ENCODE measurements around the gene IL13RA1. TPM values are rescaled to one million over a fixed set of nuclear protein-coding genes. Genes with fewer than 3 reads are reported as not detected.

The IL13RA1 gene
- total RNA-seq, 1 experiment from 2014 or later = 106 TPM

GRCh38 chrX:118764122-118764521 is 36.7 kb downstream of the IL13RA1 start:
- intact Hi-C loops (cut with micrococcal nuclease; ENCODE audit: unreplicated experiment) = no loop called here
- no peak overlapping the region for H3K4me2 ChIP-seq
- ChIA-PET CTCF (interaction anchor here (0.6 kb wide), 1 partner anchor 215 kb away, joined by 3 read pairs; no protein-coding TSS in a partner anchor), POLR2A (ENCODE audit: unreplicated experiment) (no interaction called here)
- no peaks in the 10 kb centered on the region for H3K79me2 ChIP-seq (ENCODE audit: low read depth)
- peaks cover 11% of the 10 kb centered on the region; the same call in 1 of the 2 replicates for H3K36me3 ChIP-seq (ENCODE audit: low read depth)
- no peak for DNase-seq
- H3K27me3 ChIP-seq (ENCODE audit: insufficient read depth, low read depth) = no peaks in the 10 kb centered on the region
- H3K4me3 ChIP-seq = no peak overlapping the region
- no peaks in the 10 kb centered on the region for H3K4me1 ChIP-seq (replicated peaks; ENCODE audit: insufficient read depth)
- no peak for TF ChIP-seq EZH2 (IDR thresholded peaks at IDR 0.05; ENCODE audit: low read depth)
- TF ChIP-seq CTCF (conservative IDR thresholded peaks at IDR 0.05) = no peak
- H3K9me2 ChIP-seq (ENCODE audit: insufficient read depth) = no peaks in the 10 kb centered on the region
- BruUV-seq (replicated peaks) = no TSS peak
- no peaks in the 10 kb centered on the region for H4K20me1 ChIP-seq (ENCODE audit: insufficient read depth)
- no peak overlapping the region for H3K27ac ChIP-seq
- H3K9me3 ChIP-seq (ENCODE audit: insufficient read depth, low read depth) = no peaks in the 10 kb centered on the region
- no peaks in the 10 kb centered on the region for H3F3A ChIP-seq (ENCODE audit: insufficient read depth, low read depth)
- H2AFZ ChIP-seq = no peak overlapping the region

GRCh38 chrX:118770133-118770760 is 42.8 kb downstream of the IL13RA1 start:
- Histone ChIP-seq H3K27ac (no peak overlapping the region), H3K36me3 (ENCODE audit: low read depth) (peaks cover 6% of the 10 kb centered on the region; the same call in 1 of the 2 replicates), H3K4me3 (no peak overlapping the region), H3K9me3 (ENCODE audit: insufficient read depth, low read depth) (no peaks in the 10 kb centered on the region), H2AFZ (no peak overlapping the region), H3K27me3 (ENCODE audit: insufficient read depth, low read depth) (no peaks in the 10 kb centered on the region), H3K4me1 (replicated peaks; ENCODE audit: insufficient read depth) (0 out of 2 replicates have a peak, but pooled peaks cover 5% of the 10 kb centered on the region), H3F3A (ENCODE audit: insufficient read depth, low read depth) (peaks cover 4% of the 10 kb centered on the region; the same call in 1 of the 2 replicates), H3K79me2 (ENCODE audit: low read depth) (no peaks in the 10 kb centered on the region), H3K9me2 (ENCODE audit: insufficient read depth) (no peaks in the 10 kb centered on the region), H4K20me1 (ENCODE audit: insufficient read depth) (no peaks in the 10 kb centered on the region), H3K4me2 (no peak overlapping the region)
- POLR2A ChIA-PET (ENCODE audit: unreplicated experiment) = no interaction called here
- CTCF ChIA-PET = no interaction called here
- BruUV-seq (replicated peaks) = no TSS peak
- intact Hi-C loops (cut with micrococcal nuclease; ENCODE audit: unreplicated experiment) = no loop called here
- TF ChIP-seq CTCF (conservative IDR thresholded peaks at IDR 0.05) (no peak), EZH2 (IDR thresholded peaks at IDR 0.05; ENCODE audit: low read depth) (no peak)
- no peak for DNase-seq

GRCh38 chrX:118772051-118772450 is 44.6 kb downstream of the IL13RA1 start:
- POLR2A ChIA-PET (ENCODE audit: unreplicated experiment) = no interaction called here
- no peaks in the 10 kb centered on the region for H3K9me2 ChIP-seq (ENCODE audit: insufficient read depth)
- intact Hi-C loops (cut with micrococcal nuclease; ENCODE audit: unreplicated experiment) = no loop called here
- CTCF ChIA-PET = no interaction called here
- H3K4me3 ChIP-seq = no peak overlapping the region
- H3K27me3 ChIP-seq (ENCODE audit: insufficient read depth, low read depth) = no peaks in the 10 kb centered on the region
- no peak for TF ChIP-seq EZH2 (IDR thresholded peaks at IDR 0.05; ENCODE audit: low read depth)
- TF ChIP-seq CTCF (conservative IDR thresholded peaks at IDR 0.05) = no peak
- H3K27ac ChIP-seq = no peak overlapping the region
- DNase-seq = no peak
- BruUV-seq (replicated peaks) = no TSS peak
- H4K20me1 ChIP-seq (ENCODE audit: insufficient read depth) = no peaks in the 10 kb centered on the region
- H3K4me2 ChIP-seq = no peak overlapping the region
- H3F3A ChIP-seq (ENCODE audit: insufficient read depth, low read depth) = peaks cover 4% of the 10 kb centered on the region; the same call in 1 of the 2 replicates
- no peaks in the 10 kb centered on the region for H3K79me2 ChIP-seq (ENCODE audit: low read depth)
- peaks cover 6% of the 10 kb centered on the region; the same call in 1 of the 2 replicates for H3K36me3 ChIP-seq (ENCODE audit: low read depth)
- 0 out of 2 replicates have a peak, but pooled peaks cover 5% of the 10 kb centered on the region for H3K4me1 ChIP-seq (replicated peaks; ENCODE audit: insufficient read depth)
- no peak overlapping the region for H2AFZ ChIP-seq
- no peaks in the 10 kb centered on the region for H3K9me3 ChIP-seq (ENCODE audit: insufficient read depth, low read depth)

All from PC-9 (cell line).